CD4-positive, alpha-beta T cell (primary cell): Measurements from ENCODE around the gene GHITM. TPM values are rescaled to one million over a fixed set of nuclear protein-coding genes. Genes with fewer than 3 reads are reported as not detected.
"Not testable (repeated sequence)": the region's sequence is repeated elsewhere in the genome, so short reads cannot be mapped to it uniquely, and the experiment has no call there.

Source experiments
- ATAC-seq: fragments of 200-7000 bp; cut with Tn5 transposase; one replicate; pipeline ENCODE4 v1.10.0; 2022; ENCODE audit warnings: mild to moderate bottlenecking; ENCODE audit not compliant: poor library complexity
- CTCF ChIA-PET: fragments of 350-600 bp; sonication (Branson Sonifier 250); formaldehyde crosslinking; loops from one replicate; lab custom pipeline; 2021; ENCODE audit warnings: antibody characterized with exemption, inconsistent platforms; lab: Charles Lee
- POLR2A ChIA-PET: fragments of 350-600 bp; sonication (Branson Sonifier 250); formaldehyde crosslinking; loops from one replicate; lab custom pipeline; 2021; ENCODE audit warnings: antibody characterized with exemption, inconsistent platforms; lab: Charles Lee
- DNase-seq, 14 experiments: peaks; one replicate each; pipeline ENCODE4 v3.0.0-alpha.2; 2013 to 2020; ENCODE audit warnings: mixed read lengths in 2 of 14
- H3K27ac ChIP-seq, 2 donors: one replicate each; pipeline versions ENCODE4 v1.5.1 to v1.7.0; 2013; ENCODE audit warnings: low read length in 2 of 2, low read depth in 1 of 2, mild to moderate bottlenecking in 1 of 2
- H3K27me3 ChIP-seq, 2 experiments: 1 replicate in 1 of 2; 2 replicates in 1 of 2; pipeline versions ENCODE4 v1.6.1 to v1.7.0; 2013; ENCODE audit warnings: low read length in 2 of 2, control low read depth in 1 of 2, mild to moderate bottlenecking in 1 of 2, moderate library complexity in 1 of 2; ENCODE audit not compliant: insufficient read depth in 2 of 2, control insufficient read depth in 1 of 2
- H3K36me3 ChIP-seq: one replicate; pipeline ENCODE4 v1.6.1; 2013; ENCODE audit warnings: low read length, control low read depth; ENCODE audit not compliant: insufficient read depth
- H3K4me1 ChIP-seq: one replicate; pipeline ENCODE4 v1.6.1; 2013; ENCODE audit warnings: low read length, control low read depth; ENCODE audit not compliant: insufficient read depth
- H3K4me3 ChIP-seq: one replicate; pipeline ENCODE4 v1.5.1; 2013; ENCODE audit warnings: mild to moderate bottlenecking, low read length, moderate library complexity
- H3K9me3 ChIP-seq, 2 experiments: 1 replicate in 1 of 2; 2 replicates in 1 of 2; pipeline versions ENCODE4 v1.6.1 to v1.7.0; 2013; ENCODE audit warnings: low read length in 2 of 2, mild to moderate bottlenecking in 2 of 2, control low read depth in 1 of 2, moderate library complexity in 1 of 2; ENCODE audit not compliant: control insufficient read depth in 1 of 2, insufficient read depth in 1 of 2
- H3K27ac Mint-ChIP-seq: one replicate; pipeline ENCODE4 v1.8.0; 2020; ENCODE audit warnings: mixed read lengths
- H3K27me3 Mint-ChIP-seq: one replicate; pipeline ENCODE4 v1.8.0; 2021; ENCODE audit warnings: mixed read lengths
- H3K36me3 Mint-ChIP-seq: one replicate; pipeline ENCODE4 v1.8.0; 2021; ENCODE audit warnings: low read depth, mixed read lengths
- H3K4me1 Mint-ChIP-seq: one replicate; pipeline ENCODE4 v1.8.0; 2021; ENCODE audit warnings: low read depth, mixed read lengths
- H3K4me3 Mint-ChIP-seq: one replicate; pipeline ENCODE4 v1.8.0; 2020; ENCODE audit warnings: mild to moderate bottlenecking, mixed read lengths
- H3K9me3 Mint-ChIP-seq: one replicate; pipeline ENCODE4 v1.8.0; 2020; ENCODE audit warnings: mixed read lengths
- CTCF ChIP-seq: fragments of 200-600 bp; IDR thresholded peaks from one replicate; pipeline ENCODE4 v1.8.0; 2022; ENCODE audit warnings: antibody characterized with exemption, mild to moderate bottlenecking
- intact Hi-C, 2 experiments: fragments of 100-400 bp; cut with DNase I in 1 of 2; cut with micrococcal nuclease in 1 of 2; formaldehyde crosslinking; loops; one replicate each; pipeline versions ENCODE4 v1.15.1 to v1.9.0; 2023 to 2025; cut with DNase I, micrococcal nuclease
- total RNA-seq, 174 experiments: library from RNA in 2 of 174; stranded (reverse) in 2 of 174; gene quantifications; one replicate each; pipeline ENCODE4 v1.2.3 and lab custom pipeline; 2021 to 2026

Gene GHITM
- total RNA-seq, 2 experiments from 2014 or later, result 64.7 to 67.9 TPM

DNA sequence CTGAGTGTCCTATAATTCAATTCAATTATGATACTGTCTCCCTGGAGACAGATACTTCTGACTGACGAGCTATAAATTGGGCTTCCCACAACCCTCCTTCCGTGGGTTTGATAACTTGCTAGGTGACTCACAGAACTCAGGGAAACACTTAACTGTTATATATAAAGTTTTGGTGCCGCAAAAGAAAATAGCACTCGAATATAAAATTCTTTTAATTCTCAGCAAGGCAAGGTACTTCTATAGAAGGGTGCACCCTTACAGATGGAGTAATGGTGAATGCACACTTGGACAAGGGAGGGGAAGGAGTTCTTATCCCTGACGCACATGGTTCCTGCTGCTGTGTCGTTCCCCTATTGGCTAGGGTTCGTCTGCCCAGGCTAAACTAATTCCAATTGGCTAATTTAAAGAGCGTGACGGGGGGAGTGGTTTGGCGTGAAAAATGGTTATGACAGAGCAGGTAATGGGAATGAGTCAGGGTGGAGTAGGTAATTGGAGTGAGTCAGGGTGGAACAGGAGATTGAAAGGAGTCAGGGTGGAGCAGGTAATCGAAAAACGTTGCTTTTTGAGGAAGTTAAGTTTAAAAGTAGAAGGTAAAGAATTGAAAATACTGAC, 20.8 kb upstream of the GHITM start:
- H3K36me3 ChIP-seq, result no peaks in the 10 kb centered on the region
- H3K27ac ChIP-seq, result no peak overlapping the region
- POLR2A ChIA-PET, result no interaction called here
- no peak overlapping the region for H3K4me3 Mint-ChIP-seq
- no peaks in the 10 kb centered on the region for H3K27me3 ChIP-seq
- TF ChIP-seq CTCF, result no peak
- H3K4me1 ChIP-seq, result no peaks in the 10 kb centered on the region
- H3K9me3 Mint-ChIP-seq, result no peaks in the 10 kb centered on the region
- H3K27ac Mint-ChIP-seq, result no peak overlapping the region
- intact Hi-C loops, result no loop called here
- H3K36me3 Mint-ChIP-seq, result no peaks in the 10 kb centered on the region
- no peak overlapping the region for H3K4me3 ChIP-seq
- ATAC-seq, result no peak
- CTCF ChIA-PET, result no interaction called here
- DNase-seq, result no peak
- peaks cover 21% of the 10 kb centered on the region for H3K27me3 Mint-ChIP-seq
- H3K4me1 Mint-ChIP-seq, result no peaks in the 10 kb centered on the region
- H3K9me3 ChIP-seq, result no peaks in the 10 kb centered on the region

DNA sequence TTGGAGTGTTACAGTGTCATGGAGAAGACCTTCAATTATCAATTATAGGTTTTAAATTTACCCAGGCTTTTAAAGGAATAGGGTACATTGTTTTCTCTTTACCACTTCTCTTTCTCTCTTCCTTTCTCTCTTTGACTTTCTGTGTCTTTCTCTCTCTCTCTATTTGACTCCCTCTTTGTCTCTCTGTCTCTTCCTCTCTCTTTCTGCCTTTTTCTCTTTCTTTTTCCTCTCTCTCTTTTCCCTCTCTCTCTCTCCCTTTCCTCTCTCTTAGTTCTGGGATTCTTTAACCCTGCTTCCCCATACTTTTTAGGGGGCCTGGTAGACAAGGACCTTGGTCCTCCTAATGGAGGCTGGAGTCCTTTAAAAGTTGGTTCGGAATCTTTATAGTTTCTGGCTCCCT, 15.9 kb upstream of the GHITM start:
- DNase-seq, result no peak
- ChIA-PET POLR2A (interaction anchor here (0.8 kb wide), 1 partner anchor 16 kb away, joined by 4 read pairs; no protein-coding TSS in a partner anchor), CTCF (no interaction called here)
- no peak for ATAC-seq
- Mint-ChIP-seq H3K27me3 (peaks cover 23% of the 10 kb centered on the region), H3K4me3 (no peak overlapping the region), H3K36me3 (peaks cover 4% of the 10 kb centered on the region), H3K27ac (no peak overlapping the region), H3K4me1 (no peaks in the 10 kb centered on the region), H3K9me3 (peaks cover 11% of the 10 kb centered on the region)
- Histone ChIP-seq H3K36me3 (no peaks in the 10 kb centered on the region), H3K4me3 (no peak overlapping the region), H3K9me3 (peaks cover 15 to 22% of the 10 kb centered on the region in 2 experiments), H3K27me3 (peaks cover under 1 to 9% of the 10 kb centered on the region in 2 experiments), H3K27ac (no peak overlapping the region), H3K4me1 (no peaks in the 10 kb centered on the region)
- intact Hi-C loops, result no loop called here
- no peak for TF ChIP-seq CTCF

GRCh38 chr10:84125910-84126784, 13.2 kb upstream of the GHITM start:
- ATAC-seq, DNase-seq, H3K27ac Mint-ChIP-seq, H3K4me3 ChIP-seq, CTCF ChIA-PET, H3K4me1 ChIP-seq, H3K36me3 ChIP-seq, H3K4me3 Mint-ChIP-seq, POLR2A ChIA-PET, H3K27ac ChIP-seq, intact Hi-C loops, H3K4me1 Mint-ChIP-seq: not testable (repeated sequence)
- Mint-ChIP-seq H3K9me3 (peaks cover 16% of the 10 kb centered on the region), H3K27me3 (peaks cover 31% of the 10 kb centered on the region), H3K36me3 (peaks cover 15% of the 10 kb centered on the region)
- peaks cover 6 to 18% of the 10 kb centered on the region in 2 experiments for H3K27me3 ChIP-seq
- peaks cover 15 to 22% of the 10 kb centered on the region in 2 experiments for H3K9me3 ChIP-seq
